ENCODE data around the gene DBH. TPM values are rescaled to one million over a fixed set of nuclear protein-coding genes. Genes with fewer than 3 reads are reported as not detected.

The DBH gene
- polyA plus RNA-seq, 3 donors from 2014 or later, result not detected

- no peak overlapping the region for H3K27ac Mint-ChIP-seq
- H3K9me3 Mint-ChIP-seq, result peaks cover 0 to 2% (median 0%) of the 10 kb centered on the region in 6 donors
- no peaks in the 10 kb centered on the region for H3K36me3 Mint-ChIP-seq
- H3K27me3 Mint-ChIP-seq (ENCODE audit: low read depth in 3 of 3), result peaks cover 0 to 1% (median 0%) of the 10 kb centered on the region in 3 donors
- DNase-seq, result no peak
- H3K4me1 Mint-ChIP-seq, result no peaks in the 10 kb centered on the region
- H3K4me3 Mint-ChIP-seq, result no peak overlapping the region
These were observed 59.9 kb downstream of the DBH start for GRCh38 chr9:133696071-133696472.

- Mint-ChIP-seq H3K27ac (no peak overlapping the region), H3K36me3 (no peaks in the 10 kb centered on the region), H3K4me3 (no peak overlapping the region), H3K9me3 (peaks cover 0 to 2% (median 0%) of the 10 kb centered on the region in 6 donors), H3K27me3 (ENCODE audit: low read depth in 3 of 3) (no peaks in the 10 kb centered on the region), H3K4me1 (peaks cover 0 to 11% of the 10 kb centered on the region in 2 donors)
- no peak for DNase-seq
These were observed 63.4 kb downstream of the DBH start for GRCh38 chr9:133699546-133699945.

- DNase-seq, result no peak
- H3K4me3 Mint-ChIP-seq, result no peak overlapping the region
These were observed 64.7 kb downstream of the DBH start for GRCh38 chr9:133700819-133701320.

GRCh38 chr9:133701321-133701980 lies 65.3 kb downstream of the DBH start:
- no peak overlapping the region for H3K27ac Mint-ChIP-seq
- no peak for DNase-seq
- H3K27me3 Mint-ChIP-seq (ENCODE audit: low read depth in 3 of 3), result no peaks in the 10 kb centered on the region
- H3K36me3 Mint-ChIP-seq, result no peaks in the 10 kb centered on the region
- peak overlapping the region in 2 of 5 donors; percentile 4 to 57 for H3K4me3 Mint-ChIP-seq
- H3K4me1 Mint-ChIP-seq, result peaks cover 0 to 11% of the 10 kb centered on the region in 2 donors
- peaks cover 0 to 2% (median 0%) of the 10 kb centered on the region in 6 donors for H3K9me3 Mint-ChIP-seq

More at GRCh38 chr9:133700819-133701320, 64.7 kb downstream of the DBH start:
- H3K4me1 Mint-ChIP-seq, result peaks cover 0 to 11% of the 10 kb centered on the region in 2 donors
- H3K9me3 Mint-ChIP-seq, result peaks cover 0 to 2% (median 0%) of the 10 kb centered on the region in 6 donors
- no peak overlapping the region for H3K27ac Mint-ChIP-seq
- H3K36me3 Mint-ChIP-seq, result no peaks in the 10 kb centered on the region
- H3K27me3 Mint-ChIP-seq (ENCODE audit: low read depth in 3 of 3), result no peaks in the 10 kb centered on the region

GRCh38 chr9:133701981-133702797 lies 66.0 kb downstream of the DBH start:
- peaks cover 0 to 2% (median 0%) of the 10 kb centered on the region in 6 donors for H3K9me3 Mint-ChIP-seq
- DNase-seq, result peak in 1 of 3 donors; percentile 14
- H3K27ac Mint-ChIP-seq, result no peak overlapping the region
- H3K36me3 Mint-ChIP-seq, result no peaks in the 10 kb centered on the region
- H3K4me1 Mint-ChIP-seq, result peaks cover 0 to 11% of the 10 kb centered on the region in 2 donors
- H3K4me3 Mint-ChIP-seq, result peak overlapping the region in 4 of 5 donors; percentile 39 to 78 (median 70)
- H3K27me3 Mint-ChIP-seq (ENCODE audit: low read depth in 3 of 3), result no peaks in the 10 kb centered on the region

GRCh38 chr9:133702798-133703590 lies 66.8 kb downstream of the DBH start:
- Mint-ChIP-seq H3K27me3 (ENCODE audit: low read depth in 3 of 3) (no peaks in the 10 kb centered on the region), H3K36me3 (no peaks in the 10 kb centered on the region), H3K9me3 (peaks cover 0 to 2% (median 0%) of the 10 kb centered on the region in 6 donors), H3K4me3 (peak overlapping the region in 4 of 5 donors; percentile 39 to 78 (median 70)), H3K27ac (peak overlapping the region in 1 of 6 donors; percentile 50), H3K4me1 (peaks cover 0 to 11% of the 10 kb centered on the region in 2 donors)
- DNase-seq, result no peak

GRCh38 chr9:133703591-133704399 lies 67.6 kb downstream of the DBH start:
- peaks cover 0 to 11% of the 10 kb centered on the region in 2 donors for H3K4me1 Mint-ChIP-seq
- no peaks in the 10 kb centered on the region for H3K36me3 Mint-ChIP-seq
- no peak for DNase-seq
- no peaks in the 10 kb centered on the region for H3K27me3 Mint-ChIP-seq (ENCODE audit: low read depth in 3 of 3)
- peak overlapping the region in 1 of 6 donors; percentile 50 for H3K27ac Mint-ChIP-seq
- no peak overlapping the region for H3K4me3 Mint-ChIP-seq
- H3K9me3 Mint-ChIP-seq, result no peaks in the 10 kb centered on the region

GRCh38 chr9:133704711-133705181 lies 68.6 kb downstream of the DBH start:
- Mint-ChIP-seq H3K9me3 (no peaks in the 10 kb centered on the region), H3K27me3 (ENCODE audit: low read depth in 3 of 3) (no peaks in the 10 kb centered on the region), H3K4me1 (peaks cover 0 to 11% of the 10 kb centered on the region in 2 donors), H3K4me3 (no peak overlapping the region), H3K27ac (no peak overlapping the region), H3K36me3 (no peaks in the 10 kb centered on the region)
- no peak for DNase-seq

- no peak overlapping the region for H3K4me3 Mint-ChIP-seq
- no peak for DNase-seq
- no peaks in the 10 kb centered on the region for H3K9me3 Mint-ChIP-seq
- H3K27me3 Mint-ChIP-seq (ENCODE audit: low read depth in 3 of 3), result no peaks in the 10 kb centered on the region
- peaks cover 0 to 11% of the 10 kb centered on the region in 2 donors for H3K4me1 Mint-ChIP-seq
- H3K36me3 Mint-ChIP-seq, result no peaks in the 10 kb centered on the region
- no peak overlapping the region for H3K27ac Mint-ChIP-seq
These were observed 69.4 kb downstream of the DBH start for GRCh38 chr9:133705576-133705975.

GRCh38 chr9:133706307-133707050 lies 70.3 kb downstream of the DBH start:
- no peaks in the 10 kb centered on the region for H3K27me3 Mint-ChIP-seq (ENCODE audit: low read depth in 3 of 3)
- H3K9me3 Mint-ChIP-seq, result no peaks in the 10 kb centered on the region
- no peak for DNase-seq
- H3K4me3 Mint-ChIP-seq, result no peak overlapping the region
- H3K4me1 Mint-ChIP-seq, result peaks cover 0 to 8% of the 10 kb centered on the region in 2 donors
- H3K27ac Mint-ChIP-seq, result no peak overlapping the region
- H3K36me3 Mint-ChIP-seq, result no peaks in the 10 kb centered on the region

GRCh38 chr9:133707065-133707762 lies 71.1 kb downstream of the DBH start:
- Mint-ChIP-seq H3K4me1 (peaks cover 0 to 3% of the 10 kb centered on the region in 2 donors), H3K4me3 (no peak overlapping the region), H3K9me3 (no peaks in the 10 kb centered on the region), H3K27ac (no peak overlapping the region), H3K36me3 (no peaks in the 10 kb centered on the region), H3K27me3 (ENCODE audit: low read depth in 3 of 3) (no peaks in the 10 kb centered on the region)
- DNase-seq, result no peak

GRCh38 chr9:133707763-133708245 lies 71.6 kb downstream of the DBH start:
- Mint-ChIP-seq H3K4me3 (no peak overlapping the region), H3K4me1 (no peaks in the 10 kb centered on the region), H3K27me3 (ENCODE audit: low read depth in 3 of 3) (no peaks in the 10 kb centered on the region), H3K27ac (no peak overlapping the region), H3K36me3 (no peaks in the 10 kb centered on the region), H3K9me3 (no peaks in the 10 kb centered on the region)
- DNase-seq, result no peak
